Left kidney (tissue), 2 donors: ENCODE measurements around the gene KRT33B. TPM values are rescaled to one million over a fixed set of nuclear protein-coding genes. Genes with fewer than 3 reads are reported as not detected.
A peak's percentile ranks its signal among the peaks of the same experiment; 100 is the strongest.
"Not testable (repeated sequence)": the region's sequence is repeated elsewhere in the genome, so short reads cannot be mapped to it uniquely, and the experiment has no call there.

Source experiments
- DNase-seq: peaks from one replicate; pipeline ENCODE4 v3.0.0-alpha.2; 2013
- polyA plus RNA-seq: library from polyadenylated mRNA; unstranded; fragments of 120-200 nt; gene quantifications from one replicate; pipeline ENCODE4 v1.2.1, GENCODE V29; 2013; ENCODE audit not compliant: insufficient read length

The KRT33B gene
- polyA plus RNA-seq, 1 donor: not detected

- no peak for DNase-seq
Observed at GRCh38 chr17:41393826-41394225, 24.2 kb upstream of the KRT33B start.

- DNase-seq: no peak
Observed at GRCh38 chr17:41393294-41393693, 23.7 kb upstream of the KRT33B start.

- DNase-seq: no peak
Observed at GRCh38 chr17:41392278-41392677, 22.7 kb upstream of the KRT33B start.

GRCh38 chr17:41391535-41391934, 21.9 kb upstream of the KRT33B start:
- no peak for DNase-seq

GRCh38 chr17:41390411-41390938, 20.9 kb upstream of the KRT33B start:
- DNase-seq: peak; percentile 14

GRCh38 chr17:41387670-41388069, 18.1 kb upstream of the KRT33B start:
- no peak for DNase-seq

GRCh38 chr17:41386227-41386626, 16.6 kb upstream of the KRT33B start:
- no peak for DNase-seq

- DNase-seq: no peak
Observed at GRCh38 chr17:41383690-41384089, 14.1 kb upstream of the KRT33B start.

- DNase-seq: no peak
Observed at GRCh38 chr17:41382394-41382793, 12.8 kb upstream of the KRT33B start.

- DNase-seq: not testable (repeated sequence)
Observed at GRCh38 chr17:41381943-41382342, 12.3 kb upstream of the KRT33B start, which contains the start of gene KRT34. KRT34 (minus strand) TSS chr17:41382306; CDS start chr17:41382246, 60 bp downstream.

- not testable (repeated sequence) for DNase-seq
Observed at GRCh38 chr17:41380091-41380490, 10.5 kb upstream of the KRT33B start.

GRCh38 chr17:41377546-41377945, 7.9 kb upstream of the KRT33B start:
- peak; percentile 7 for DNase-seq

- DNase-seq: no peak
Observed at GRCh38 chr17:41369023-41369422, 590 bp downstream of the KRT33B start.

- no peak for DNase-seq
Observed at GRCh38 chr17:41367426-41368075, 2.1 kb downstream of the KRT33B start.

- DNase-seq: no peak
Observed at GRCh38 chr17:41366070-41366469, 3.5 kb downstream of the KRT33B start.

- no peak for DNase-seq
Observed at GRCh38 chr17:41363881-41364280, 5.7 kb downstream of the KRT33B start.

- no peak for DNase-seq
Observed at GRCh38 chr17:41360296-41360995, 9.2 kb downstream of the KRT33B start.

GRCh38 chr17:41354536-41354935, 15.1 kb downstream of the KRT33B start:
- DNase-seq: no peak

- DNase-seq: no peak
Observed at GRCh38 chr17:41352597-41353366, 16.8 kb downstream of the KRT33B start.

- no peak for DNase-seq
Observed at GRCh38 chr17:41351177-41351576, 18.4 kb downstream of the KRT33B start.

- not testable (repeated sequence) for DNase-seq
Observed at GRCh38 chr17:41350381-41350878, 19.2 kb downstream of the KRT33B start, which contains the start of gene KRT33A. KRT33A (minus strand) TSS chr17:41350828; CDS start chr17:41350767, 61 bp downstream.
